ENCODE results near the gene MORN5. TPM values are rescaled to one million over a fixed set of nuclear protein-coding genes. Genes with fewer than 3 reads are reported as not detected.
A peak's percentile ranks its signal among the peaks of the same experiment; 100 is the strongest.

Gene MORN5
- total RNA-seq, 1 donor from 2014 or later: 7.8 TPM

GRCh38 chr9:122143296-122143695, 16.4 kb upstream of the MORN5 start:
- no peak for DNase-seq (ENCODE audit: low spot score)

- no peak for DNase-seq (ENCODE audit: low spot score)
Observed at GRCh38 chr9:122143876-122144405, 15.8 kb upstream of the MORN5 start.

DNA sequence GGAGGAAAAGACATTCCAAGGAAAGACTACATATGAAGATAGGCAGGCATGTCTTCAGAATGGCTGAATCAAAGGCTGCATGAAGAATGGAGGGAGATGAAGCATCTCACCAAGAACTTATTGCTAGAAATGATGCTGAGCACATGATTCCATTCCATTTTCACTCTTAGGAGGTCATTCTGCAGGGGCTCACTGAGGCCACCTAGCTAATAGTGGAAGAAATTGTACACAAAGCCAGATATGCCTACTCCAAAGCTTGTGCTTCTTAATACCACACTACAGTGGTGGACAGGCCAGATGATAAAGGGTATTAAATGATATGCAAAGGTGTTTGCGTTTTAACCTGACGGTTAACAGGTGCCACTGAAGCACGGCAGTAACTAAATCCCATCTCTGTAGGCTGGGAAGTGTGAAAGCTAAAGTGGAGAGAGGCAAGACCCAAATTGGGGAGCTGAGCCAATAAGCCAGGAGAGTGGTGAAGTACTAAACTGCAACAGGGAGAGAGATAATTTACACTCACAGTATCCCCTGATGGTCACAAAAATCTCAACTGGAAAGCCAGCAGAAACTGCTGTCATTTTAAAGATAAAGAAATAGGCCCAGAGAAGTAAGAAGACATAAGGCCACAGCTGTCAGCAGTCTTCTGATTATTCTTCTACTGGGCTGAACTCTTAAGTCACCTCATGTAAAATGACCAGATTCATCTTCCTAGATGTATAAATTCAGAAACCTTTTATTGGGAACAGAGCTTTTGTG, 14.7 kb upstream of the MORN5 start:
- no peak for DNase-seq (ENCODE audit: low spot score)

DNA sequence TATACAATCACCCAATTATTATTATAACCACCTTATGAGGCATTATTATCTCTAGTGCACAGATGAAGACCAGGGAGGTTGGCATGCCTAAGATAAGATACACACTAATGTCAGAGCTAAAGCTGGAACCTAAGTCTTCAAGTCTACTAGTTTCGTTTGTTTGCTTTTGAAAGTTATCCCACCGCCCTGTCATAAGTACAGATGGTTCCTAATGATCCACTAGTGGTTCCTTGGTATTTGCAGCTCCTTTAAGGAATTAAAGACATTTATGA, 14.2 kb upstream of the MORN5 start:
- no peak for DNase-seq (ENCODE audit: low spot score)

- no peak for DNase-seq (ENCODE audit: low spot score)
Observed at GRCh38 chr9:122151267-122151828, 8.4 kb upstream of the MORN5 start.

DNA sequence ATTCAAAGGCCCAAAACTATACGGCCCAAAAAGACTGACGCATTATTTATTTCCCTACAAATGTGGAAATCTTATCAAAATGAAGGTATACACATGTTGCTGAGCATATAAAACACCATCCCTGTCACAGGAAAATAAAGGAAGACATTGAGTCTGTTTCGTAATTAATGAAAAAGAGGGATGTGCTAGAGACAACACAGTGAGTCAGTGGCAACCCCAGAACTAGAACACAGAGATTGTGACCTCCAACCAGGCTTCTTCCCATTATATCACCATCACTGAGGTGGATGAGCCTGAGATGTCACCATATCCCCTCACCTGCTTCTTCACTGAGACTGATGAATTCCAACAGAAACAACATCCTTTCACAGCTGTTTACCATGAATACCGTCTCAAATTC, 3.9 kb upstream of the MORN5 start:
- DNase-seq (ENCODE audit: low spot score): no peak

- no peak for DNase-seq (ENCODE audit: low spot score)
Observed at GRCh38 chr9:122158202-122158601, 1.5 kb upstream of the MORN5 start.

GRCh38 chr9:122159925-122160246, 178 bp downstream of the MORN5 start:
- DNase-seq (ENCODE audit: low spot score): no peak

- DNase-seq (ENCODE audit: low spot score): no peak
Observed at GRCh38 chr9:122162415-122162814, 2.7 kb downstream of the MORN5 start.

- peak; percentile 28 for DNase-seq (ENCODE audit: low spot score)
Observed at GRCh38 chr9:122164286-122164685, 4.6 kb downstream of the MORN5 start.

DNA sequence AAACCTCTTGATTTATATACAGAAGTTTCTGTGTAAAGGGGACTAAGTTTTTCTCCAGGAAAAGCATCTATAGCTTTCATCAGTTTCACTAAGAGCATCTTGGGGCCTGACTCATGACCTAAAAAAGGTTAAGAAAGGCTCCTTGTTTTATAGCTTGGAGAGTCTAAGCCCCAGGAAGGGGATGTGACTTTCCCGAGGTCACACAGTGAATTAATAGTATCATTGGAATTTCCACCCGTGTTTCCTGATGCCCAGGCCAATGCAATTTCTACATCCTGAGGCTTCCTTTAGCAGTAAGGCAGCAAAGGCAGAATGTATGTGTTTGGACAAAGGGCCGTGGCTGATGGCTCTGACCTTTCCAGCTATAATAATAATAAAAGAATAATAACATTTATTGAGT, 8.6 kb downstream of the MORN5 start:
- DNase-seq (ENCODE audit: low spot score): no peak

DNA sequence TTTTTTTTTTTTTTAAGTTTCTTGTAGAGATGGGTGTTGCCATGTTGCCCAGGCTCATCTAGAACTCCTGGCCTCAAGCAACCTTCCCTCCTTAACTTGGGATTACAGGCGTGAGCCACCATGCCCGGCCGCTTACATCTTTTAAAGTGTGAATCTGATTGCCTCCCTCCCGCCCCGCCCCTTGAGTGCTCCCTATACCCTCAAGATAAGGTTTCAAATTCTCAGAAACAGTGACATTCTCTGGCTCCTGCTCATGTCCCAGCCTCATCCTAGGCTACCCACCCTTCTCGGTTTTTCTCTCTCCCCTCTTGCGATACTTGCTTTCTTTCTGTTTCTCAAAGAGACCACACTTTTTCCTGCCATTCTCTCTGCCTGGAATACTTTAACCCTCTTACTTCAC, 12.4 kb downstream of the MORN5 start:
- no peak for DNase-seq (ENCODE audit: low spot score)

DNA sequence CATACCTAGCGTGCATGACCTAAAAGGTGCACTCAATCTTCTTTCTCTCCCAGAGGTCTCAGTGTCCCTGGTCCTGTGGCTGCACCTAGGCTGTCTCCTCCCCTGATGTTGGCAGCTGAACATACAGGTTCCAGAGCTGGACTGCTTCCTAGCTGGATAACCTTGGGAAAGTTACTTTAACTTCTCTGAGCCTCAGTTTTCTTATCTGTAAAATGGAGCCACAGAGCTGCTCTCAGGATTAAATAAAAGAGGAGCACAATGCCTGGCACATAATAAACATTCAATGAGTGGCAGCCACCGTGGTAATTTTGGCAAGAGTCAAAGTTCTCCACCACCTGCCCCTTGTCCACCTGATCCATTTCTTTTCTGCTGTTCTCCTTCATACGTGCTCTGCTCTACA, 14.0 kb downstream of the MORN5 start:
- no peak for DNase-seq (ENCODE audit: low spot score)

GRCh38 chr9:122176916-122177315, 17.2 kb downstream of the MORN5 start:
- no peak for DNase-seq (ENCODE audit: low spot score)

GRCh38 chr9:122179054-122179689, 19.5 kb downstream of the MORN5 start:
- DNase-seq (ENCODE audit: low spot score): no peak

- no peak for DNase-seq (ENCODE audit: low spot score)
Observed at GRCh38 chr9:122179690-122180074, 20.0 kb downstream of the MORN5 start.

DNA sequence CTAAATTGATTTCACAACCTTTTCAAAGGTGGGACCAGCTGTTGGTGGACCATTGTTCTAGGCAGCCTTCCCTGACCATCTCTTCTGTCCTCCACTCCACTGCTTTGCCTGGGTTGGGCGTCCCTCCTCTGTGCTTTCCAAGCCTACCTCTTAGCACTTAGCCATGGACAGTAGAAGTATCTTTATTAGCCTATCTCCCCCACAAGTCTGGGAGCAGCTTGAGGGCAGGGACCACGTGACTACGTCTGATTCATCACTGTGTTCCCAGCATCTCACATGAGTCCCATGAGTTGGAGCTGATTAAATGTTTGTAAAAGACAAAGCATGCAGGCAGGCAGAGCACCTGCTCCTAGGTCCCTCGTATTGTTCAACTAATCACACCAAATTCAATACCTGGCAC, 20.9 kb downstream of the MORN5 start:
- no peak for DNase-seq (ENCODE audit: low spot score)

DNA sequence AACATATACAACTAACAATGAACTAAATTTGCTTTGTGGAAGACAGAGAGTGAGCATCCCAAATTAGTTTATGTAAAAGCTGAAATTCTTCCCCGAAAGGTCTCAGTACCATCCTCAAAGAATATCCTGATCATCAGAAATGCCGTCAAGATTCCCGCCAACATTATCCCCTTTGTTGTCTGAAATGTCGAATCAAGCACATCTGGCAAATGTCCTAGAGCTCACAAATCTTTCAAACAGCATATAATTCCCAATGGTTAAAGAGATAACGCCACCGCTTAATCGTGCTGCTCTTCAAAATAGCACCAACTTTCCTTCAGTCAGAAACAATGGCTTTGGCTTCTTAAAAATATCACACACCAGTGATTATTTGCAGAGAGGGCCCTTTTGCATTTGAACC, 23.8 kb downstream of the MORN5 start:
- no peak for DNase-seq (ENCODE audit: low spot score)

GRCh38 chr9:122184551-122184950, 24.8 kb downstream of the MORN5 start:
- no peak for DNase-seq (ENCODE audit: low spot score)

GRCh38 chr9:122186301-122186700, 26.6 kb downstream of the MORN5 start:
- DNase-seq (ENCODE audit: low spot score): no peak

GRCh38 chr9:122186777-122187470, 27.2 kb downstream of the MORN5 start:
- DNase-seq (ENCODE audit: low spot score): no peak

GRCh38 chr9:122188369-122188768, 28.7 kb downstream of the MORN5 start:
- DNase-seq (ENCODE audit: low spot score): no peak
